Activated CD4-positive, alpha-beta T cell treated with anti-CD3 and anti-CD28 coated beads, Interleukin-2, amount 50 U/mL, for 4 hours (primary cell): ENCODE measurements around the gene RSPO4.

Experiments
- DNase-seq, 2 experiments: peaks; one replicate each; pipeline ENCODE4 v3.0.0-alpha.2; 2020

Gene RSPO4

GRCh38 chr20:967796-968742, 34.0 kb downstream of the RSPO4 start:
- DNase-seq: no peak

GRCh38 chr20:965956-966355, 36.2 kb downstream of the RSPO4 start:
- no peak for DNase-seq

- DNase-seq: no peak
Measured at GRCh38 chr20:963795-964194, 38.3 kb downstream of the RSPO4 start.

GRCh38 chr20:962683-963082, 39.4 kb downstream of the RSPO4 start:
- no peak for DNase-seq

- no peak for DNase-seq
Measured at GRCh38 chr20:962223-962622, 39.9 kb downstream of the RSPO4 start.

- no peak for DNase-seq
Measured at GRCh38 chr20:961768-962167, 40.3 kb downstream of the RSPO4 start.

- no peak for DNase-seq
Measured at GRCh38 chr20:959996-960615, 42.0 kb downstream of the RSPO4 start.

GRCh38 chr20:958936-959815, 42.9 kb downstream of the RSPO4 start:
- no peak for DNase-seq

GRCh38 chr20:957544-957943, 44.6 kb downstream of the RSPO4 start:
- no peak for DNase-seq

GRCh38 chr20:956330-956951, 45.7 kb downstream of the RSPO4 start:
- DNase-seq: peak; percentile 67 to 70

GRCh38 chr20:955656-956055, 46.5 kb downstream of the RSPO4 start:
- DNase-seq: no peak

- DNase-seq: no peak
Measured at GRCh38 chr20:955111-955510, 47.0 kb downstream of the RSPO4 start.

- DNase-seq: no peak
Measured at GRCh38 chr20:953742-954141, 48.4 kb downstream of the RSPO4 start.

- no peak for DNase-seq
Measured at GRCh38 chr20:952196-952795, 49.8 kb downstream of the RSPO4 start.

- no peak for DNase-seq
Measured at GRCh38 chr20:951384-952169, 50.5 kb downstream of the RSPO4 start.

GRCh38 chr20:949717-950116, 52.4 kb downstream of the RSPO4 start:
- no peak for DNase-seq

- DNase-seq: no peak
Measured at GRCh38 chr20:946826-947225, 55.3 kb downstream of the RSPO4 start.

GRCh38 chr20:945841-946240, 56.3 kb downstream of the RSPO4 start:
- no peak for DNase-seq

- no peak for DNase-seq
Measured at GRCh38 chr20:944774-945410, 57.2 kb downstream of the RSPO4 start.

GRCh38 chr20:944148-944547, 58.0 kb downstream of the RSPO4 start:
- DNase-seq: no peak

GRCh38 chr20:942611-943010, 59.5 kb downstream of the RSPO4 start:
- DNase-seq: no peak
